Breast epithelium (tissue), 4 donors: ENCODE measurements around the gene DOK4. TPM values are rescaled to one million over a fixed set of nuclear protein-coding genes. Genes with fewer than 3 reads are reported as not detected.

Experiments used
- DNase-seq, 2 donors: peaks; one replicate each; pipeline ENCODE4 v3.0.0-alpha.2; 2019; ENCODE audit warnings: low spot score in 2 of 2
- H3K27ac ChIP-seq, 2 donors: fragments of 200-600 bp; sonication (generic) in 1 of 2; one replicate each; pipeline ENCODE4 v1.5.1; 2016 to 2019; ENCODE audit warnings: mild to moderate bottlenecking in 1 of 2
- H3K27me3 ChIP-seq, 2 donors: fragments of 200-600 bp; sonication (generic) in 1 of 2; one replicate each; pipeline versions ENCODE4 v1.5.1 to v1.6.0; 2017 to 2019; ENCODE audit warnings: control low read depth in 1 of 2, mild to moderate bottlenecking in 1 of 2
- H3K36me3 ChIP-seq: fragments of 200-600 bp; one replicate; pipeline ENCODE4 v1.5.1; 2019
- H3K4me1 ChIP-seq, 2 donors: fragments of 200-600 bp; sonication (generic); one replicate each; pipeline ENCODE4 v1.5.1; 2016 to 2019; ENCODE audit warnings: control low read depth in 1 of 2
- H3K4me3 ChIP-seq, 3 donors: fragments of 200-600 bp; sonication (generic); 1 replicate in 2 of 3; 2 replicates in 1 of 3; pipeline ENCODE4 v1.5.1; 2016 to 2019; ENCODE audit warnings: mild to moderate bottlenecking in 3 of 3, moderate library complexity in 2 of 3
- H3K9me3 ChIP-seq, 2 donors: fragments of 200-600 bp; sonication (generic) in 1 of 2; one replicate each; pipeline ENCODE4 v1.5.1; 2016 to 2019; ENCODE audit warnings: control low read depth in 1 of 2
- CTCF ChIP-seq, 3 donors: fragments of 450-650 bp; IDR thresholded peaks; one replicate each; pipeline ENCODE4 v1.5.1; 2016 to 2017; ENCODE audit warnings: antibody characterized with exemption in 3 of 3, mild to moderate bottlenecking in 3 of 3, moderate library complexity in 3 of 3
- POLR2A ChIP-seq: fragments of 450-650 bp; IDR thresholded peaks from one replicate; pipeline ENCODE4 v1.6.1; 2016; ENCODE audit warnings: antibody characterized with exemption, mild to moderate bottlenecking, moderate library complexity
- POLR2AphosphoS5 ChIP-seq, 3 donors: sonication (generic); formaldehyde crosslinking; IDR thresholded peaks; one replicate each; pipeline ENCODE4 v1.6.1; 2017; ENCODE audit warnings: antibody characterized with exemption in 3 of 3
- intact Hi-C: fragments of 100-400 bp; cut with DNase I; formaldehyde crosslinking; loops from one replicate; pipeline ENCODE4 v1.15.1; 2023; ENCODE audit warnings: low total_unique reads
- total RNA-seq, 3 donors: library from RNA; depleted of rRNA; stranded (reverse); fragments of >200 nt; gene quantifications; one replicate each; pipeline ENCODE4 v1.1.0, GENCODE V29; 2016

DOK4 gene
- total RNA-seq, 3 donors from 2014 or later: 13.1 to 20.3 (median 17.6) TPM

- TF ChIP-seq POLR2AphosphoS5 (IDR thresholded peaks at IDR 0.05): no peak
- TF ChIP-seq CTCF (IDR thresholded peaks at IDR 0.05): peak; percentile 65 to 91 (median 90)
- TF ChIP-seq POLR2A: no peak
- Histone ChIP-seq H3K36me3 (no peaks in the 10 kb centered on the region), H3K4me3 (no peak overlapping the region), H3K27ac (no peak overlapping the region), H3K9me3 (no peaks in the 10 kb centered on the region), H3K27me3 (no peaks in the 10 kb centered on the region), H3K4me1 (no peaks in the 10 kb centered on the region)
- DNase-seq: peak; percentile 51 to 68
- intact Hi-C loops: no loop called here
These were observed 33.6 kb upstream of the DOK4 start for GRCh38 chr16:57519796-57520360.

GRCh38 chr16:57518922-57519321 is 32.6 kb upstream of the DOK4 start:
- H3K27me3 ChIP-seq: no peaks in the 10 kb centered on the region
- H3K4me1 ChIP-seq: no peaks in the 10 kb centered on the region
- H3K36me3 ChIP-seq: no peaks in the 10 kb centered on the region
- no peaks in the 10 kb centered on the region for H3K9me3 ChIP-seq
- no peak for TF ChIP-seq POLR2A
- TF ChIP-seq CTCF (IDR thresholded peaks at IDR 0.05): no peak
- no peak for TF ChIP-seq POLR2AphosphoS5 (IDR thresholded peaks at IDR 0.05)
- no peak overlapping the region for H3K4me3 ChIP-seq
- no peak for DNase-seq
- H3K27ac ChIP-seq: no peak overlapping the region
- intact Hi-C loops: no loop called here

- intact Hi-C loops: no loop called here
- Histone ChIP-seq H3K27ac (no peak overlapping the region), H3K4me1 (no peaks in the 10 kb centered on the region), H3K36me3 (no peaks in the 10 kb centered on the region), H3K27me3 (no peaks in the 10 kb centered on the region), H3K9me3 (no peaks in the 10 kb centered on the region), H3K4me3 (no peak overlapping the region)
- DNase-seq: no peak
- TF ChIP-seq POLR2A (no peak), CTCF (IDR thresholded peaks at IDR 0.05) (no peak), POLR2AphosphoS5 (IDR thresholded peaks at IDR 0.05) (no peak)
These were observed 32.2 kb upstream of the DOK4 start for GRCh38 chr16:57518520-57518919.

GRCh38 chr16:57517397-57518367 is 31.4 kb upstream of the DOK4 start:
- TF ChIP-seq CTCF (IDR thresholded peaks at IDR 0.05) (no peak), POLR2A (no peak), POLR2AphosphoS5 (IDR thresholded peaks at IDR 0.05) (no peak)
- no peaks in the 10 kb centered on the region for H3K4me1 ChIP-seq
- DNase-seq: no peak
- intact Hi-C loops: no loop called here
- no peaks in the 10 kb centered on the region for H3K9me3 ChIP-seq
- H3K27ac ChIP-seq: no peak overlapping the region
- no peaks in the 10 kb centered on the region for H3K36me3 ChIP-seq
- no peak overlapping the region for H3K4me3 ChIP-seq
- H3K27me3 ChIP-seq: no peaks in the 10 kb centered on the region

GRCh38 chr16:57516773-57517172 is 30.5 kb upstream of the DOK4 start:
- Histone ChIP-seq H3K36me3 (no peaks in the 10 kb centered on the region), H3K27ac (no peak overlapping the region), H3K27me3 (no peaks in the 10 kb centered on the region), H3K9me3 (no peaks in the 10 kb centered on the region), H3K4me3 (no peak overlapping the region), H3K4me1 (no peaks in the 10 kb centered on the region)
- intact Hi-C loops: no loop called here
- DNase-seq: no peak
- TF ChIP-seq CTCF (IDR thresholded peaks at IDR 0.05) (no peak), POLR2AphosphoS5 (IDR thresholded peaks at IDR 0.05) (no peak), POLR2A (no peak)
